OCI-LY3 (cell line): ENCODE data around the gene CALHM6.
A peak's percentile ranks its signal among the peaks of the same experiment; 100 is the strongest.

ENCODE experiments used
- H2AFZ ChIP-seq: fragments of 200-600, 300-600 bp; shearing (Covaris generic); 2 replicates; pipeline ENCODE4 v1.6.0; 2014; ENCODE audit warnings: antibody characterized with exemption, low read depth, low read length
- H3K27ac ChIP-seq: fragments of 200-600, 300-600 bp; sonication (generic); 2 replicates; pipeline ENCODE4 v1.5.1; 2014; ENCODE audit warnings: mild to moderate bottlenecking, low read length, moderate library complexity, mixed read lengths
- H3K27me3 ChIP-seq: fragments of 200-600, 300-600 bp; sonication (generic); 2 replicates; pipeline ENCODE4 v1.6.1; 2014; ENCODE audit warnings: low read depth, low read length, mixed read lengths
- H3K36me3 ChIP-seq: fragments of 200-600, 300-600 bp; sonication (generic); replicated peaks from 2 replicates; pipeline ENCODE3; 2014; ENCODE audit warnings: low read depth, low read length, mixed read lengths
- H3K4me1 ChIP-seq: fragments of 300-600, 200-600 bp; sonication (generic); 2 replicates; pipeline ENCODE4 v1.6.1; 2014; ENCODE audit warnings: low read length, mixed read lengths
- H3K4me2 ChIP-seq: fragments of 200-600, 300-600 bp; sonication (generic); 2 replicates; pipeline ENCODE4 v1.6.1; 2014; ENCODE audit warnings: low read length, mixed read lengths
- H3K4me3 ChIP-seq: fragments of 300-600, 200-600 bp; sonication (generic); 2 replicates; pipeline ENCODE4 v1.5.1; 2014; ENCODE audit warnings: antibody characterized with exemption, mild to moderate bottlenecking, low read length, moderate library complexity
- H3K79me2 ChIP-seq: fragments of 300-600, 200-600 bp; shearing (Covaris generic); 2 replicates; pipeline ENCODE4 v1.6.1; 2014; ENCODE audit warnings: mild to moderate bottlenecking, low read length, mixed read lengths
- H3K9ac ChIP-seq: fragments of 300-600, 200-600 bp; shearing (Covaris generic); 2 replicates; pipeline ENCODE4 v1.6.0; 2014; ENCODE audit warnings: mild to moderate bottlenecking, low read length, moderate library complexity
- H3K9me3 ChIP-seq: fragments of 200-600, 300-600 bp; shearing (Covaris generic); 2 replicates; pipeline ENCODE4 v1.6.1; 2014; ENCODE audit warnings: low read length, mixed read lengths; ENCODE audit not compliant: insufficient read depth
- H4K20me1 ChIP-seq: fragments of 200-600, 300-600 bp; sonication (generic); 2 replicates; pipeline ENCODE4 v1.6.1; 2016; ENCODE audit warnings: low read length, mixed read lengths; ENCODE audit not compliant: insufficient read depth
- EZH2phosphoT487 ChIP-seq: fragments of 200-600 bp; shearing (Covaris generic); IDR thresholded peaks from 2 replicates; pipeline ENCODE4 v1.6.1; 2018; ENCODE audit warnings: antibody characterized with exemption, mixed run types, low read depth
- TF ChIP-seq, protein P1 (sequence below): fragments of 200-600, 300-600 bp; sonication (generic); IDR thresholded peaks from 2 replicates; pipeline ENCODE4 v1.5.1; 2014; ENCODE audit warnings: antibody characterized with exemption, low read length, low read depth

The CALHM6 gene

DNA sequence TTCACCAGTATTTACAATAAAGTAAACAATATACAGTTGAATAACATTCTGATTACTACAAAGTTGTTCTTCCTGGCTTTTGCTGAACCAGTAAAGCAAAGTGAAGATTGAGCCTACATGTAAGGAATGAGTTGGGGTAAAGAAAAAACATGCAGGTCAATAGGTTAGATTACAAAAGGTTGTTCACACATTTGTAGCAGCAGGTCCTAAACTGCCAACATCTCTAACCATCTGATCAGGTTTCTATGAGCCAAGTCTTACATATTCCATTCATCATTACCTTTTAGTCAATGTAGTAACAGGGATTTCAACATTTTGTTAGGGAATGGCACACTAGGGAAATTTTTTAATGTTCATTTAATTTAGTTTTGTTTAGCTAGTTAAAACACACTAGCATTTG lies 9.3 kb upstream of the CALHM6 start:
- no peak overlapping the region for H3K4me3 ChIP-seq
- H3K4me1 ChIP-seq: peaks cover 40% of the 10 kb centered on the region
- H4K20me1 ChIP-seq: no peaks in the 10 kb centered on the region
- H3K9ac ChIP-seq: no peak overlapping the region
- TF ChIP-seq EZH2phosphoT487: no peak
- TF ChIP-seq, protein P1, sequence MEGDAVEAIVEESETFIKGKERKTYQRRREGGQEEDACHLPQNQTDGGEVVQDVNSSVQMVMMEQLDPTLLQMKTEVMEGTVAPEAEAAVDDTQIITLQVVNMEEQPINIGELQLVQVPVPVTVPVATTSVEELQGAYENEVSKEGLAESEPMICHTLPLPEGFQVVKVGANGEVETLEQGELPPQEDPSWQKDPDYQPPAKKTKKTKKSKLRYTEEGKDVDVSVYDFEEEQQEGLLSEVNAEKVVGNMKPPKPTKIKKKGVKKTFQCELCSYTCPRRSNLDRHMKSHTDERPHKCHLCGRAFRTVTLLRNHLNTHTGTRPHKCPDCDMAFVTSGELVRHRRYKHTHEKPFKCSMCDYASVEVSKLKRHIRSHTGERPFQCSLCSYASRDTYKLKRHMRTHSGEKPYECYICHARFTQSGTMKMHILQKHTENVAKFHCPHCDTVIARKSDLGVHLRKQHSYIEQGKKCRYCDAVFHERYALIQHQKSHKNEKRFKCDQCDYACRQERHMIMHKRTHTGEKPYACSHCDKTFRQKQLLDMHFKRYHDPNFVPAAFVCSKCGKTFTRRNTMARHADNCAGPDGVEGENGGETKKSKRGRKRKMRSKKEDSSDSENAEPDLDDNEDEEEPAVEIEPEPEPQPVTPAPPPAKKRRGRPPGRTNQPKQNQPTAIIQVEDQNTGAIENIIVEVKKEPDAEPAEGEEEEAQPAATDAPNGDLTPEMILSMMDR: no peak
- no peaks in the 10 kb centered on the region for H3K36me3 ChIP-seq
- no peaks in the 10 kb centered on the region for H3K79me2 ChIP-seq
- peak overlapping the region; percentile 72; the same call in 1 of the 2 replicates for H3K4me2 ChIP-seq
- H3K27me3 ChIP-seq: no peaks in the 10 kb centered on the region
- H3K9me3 ChIP-seq: no peaks in the 10 kb centered on the region
- H3K27ac ChIP-seq: no peak overlapping the region; the same call in 1 of the 2 replicates
- H2AFZ ChIP-seq: no peak overlapping the region

DNA sequence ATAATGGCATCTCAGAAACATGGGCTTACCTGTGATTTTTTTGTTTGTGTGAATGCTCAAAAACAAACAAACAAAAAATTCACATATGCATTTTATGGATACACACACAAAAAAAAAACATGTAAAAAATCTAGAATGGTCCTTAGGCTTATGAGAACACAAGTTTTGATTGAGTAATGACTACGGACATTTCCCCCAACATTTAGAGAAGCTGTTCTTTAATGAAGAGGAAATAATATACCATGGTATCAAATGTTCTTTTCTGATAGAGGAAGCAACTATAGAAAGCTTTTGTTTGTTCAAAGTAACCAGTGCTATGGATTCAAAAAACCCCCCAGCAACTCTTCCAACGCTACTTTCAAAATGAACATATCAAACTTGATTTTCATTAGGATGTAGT lies 8.6 kb upstream of the CALHM6 start:
- TF ChIP-seq, protein P1: no peak
- no peak for TF ChIP-seq EZH2phosphoT487
- Histone ChIP-seq H3K79me2 (no peaks in the 10 kb centered on the region), H3K27ac (no peak overlapping the region), H3K27me3 (no peaks in the 10 kb centered on the region), H3K4me2 (no peak overlapping the region), H2AFZ (no peak overlapping the region), H3K4me1 (peaks cover 33% of the 10 kb centered on the region), H3K9me3 (no peaks in the 10 kb centered on the region), H4K20me1 (no peaks in the 10 kb centered on the region), H3K9ac (no peak overlapping the region), H3K36me3 (no peaks in the 10 kb centered on the region), H3K4me3 (no peak overlapping the region)

DNA sequence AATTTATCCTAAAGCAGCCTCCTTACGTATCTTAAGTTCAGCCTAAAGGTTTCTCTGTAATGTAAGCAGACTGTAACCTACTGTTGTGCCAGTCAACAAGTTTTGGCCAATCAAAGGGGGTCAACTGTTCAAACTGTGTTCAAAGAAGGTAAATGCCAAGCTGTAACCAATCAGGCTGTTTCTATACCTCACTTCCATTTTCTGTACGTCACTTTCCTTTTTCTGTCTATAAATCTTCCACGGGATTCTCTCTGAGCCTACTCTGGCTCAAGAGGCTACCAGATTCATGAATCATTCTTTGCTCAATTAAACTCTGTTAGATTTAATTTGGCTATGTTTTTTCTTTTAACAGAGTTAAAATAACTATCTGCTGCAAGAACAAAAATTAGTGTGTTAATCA lies 5.1 kb upstream of the CALHM6 start:
- no peak overlapping the region for H3K27ac ChIP-seq
- H3K4me2 ChIP-seq: no peak overlapping the region
- no peaks in the 10 kb centered on the region for H3K27me3 ChIP-seq
- no peak overlapping the region for H3K9ac ChIP-seq
- no peaks in the 10 kb centered on the region for H3K36me3 ChIP-seq
- H3K79me2 ChIP-seq: no peaks in the 10 kb centered on the region
- H3K4me1 ChIP-seq: peaks cover 10% of the 10 kb centered on the region
- H3K4me3 ChIP-seq: no peak overlapping the region
- no peak for TF ChIP-seq EZH2phosphoT487
- TF ChIP-seq, protein P1: no peak
- H3K9me3 ChIP-seq: no peaks in the 10 kb centered on the region
- H2AFZ ChIP-seq: no peak overlapping the region
- no peaks in the 10 kb centered on the region for H4K20me1 ChIP-seq

- H3K4me3 ChIP-seq: no peak overlapping the region
- no peak overlapping the region for H2AFZ ChIP-seq
- H3K4me2 ChIP-seq: no peak overlapping the region
- H3K36me3 ChIP-seq: no peaks in the 10 kb centered on the region
- H3K9ac ChIP-seq: no peak overlapping the region
- no peak overlapping the region for H3K27ac ChIP-seq
- H3K4me1 ChIP-seq: peaks cover 2% of the 10 kb centered on the region
- H3K9me3 ChIP-seq: no peaks in the 10 kb centered on the region
- H3K79me2 ChIP-seq: no peaks in the 10 kb centered on the region
- no peaks in the 10 kb centered on the region for H3K27me3 ChIP-seq
- TF ChIP-seq, protein P1: no peak
- TF ChIP-seq EZH2phosphoT487: no peak
- no peaks in the 10 kb centered on the region for H4K20me1 ChIP-seq
These were observed 4.2 kb upstream of the CALHM6 start for GRCh38 chr6:116456927-116457326.
